LoVo (cell line): ENCODE measurements around the gene ADGRD1.

Experiments
- DNase-seq: peaks from one replicate; pipeline ENCODE4 v3.0.0-alpha.2; 2016; ENCODE audit warnings: low spot score

Gene ADGRD1

GRCh38 chr12:131042834-131043245 lies 89.1 kb downstream of the ADGRD1 start:
- DNase-seq, result no peak

- no peak for DNase-seq
These were observed 89.7 kb downstream of the ADGRD1 start for GRCh38 chr12:131043401-131043871.

GRCh38 chr12:131044136-131044535 lies 90.4 kb downstream of the ADGRD1 start:
- no peak for DNase-seq

- no peak for DNase-seq
These were observed 91.2 kb downstream of the ADGRD1 start for GRCh38 chr12:131044760-131045381.

GRCh38 chr12:131045705-131046460 lies 92.2 kb downstream of the ADGRD1 start:
- DNase-seq, result no peak

GRCh38 chr12:131046813-131047788 lies 93.4 kb downstream of the ADGRD1 start:
- DNase-seq, result no peak

GRCh38 chr12:131047789-131048610 lies 94.3 kb downstream of the ADGRD1 start:
- no peak for DNase-seq

GRCh38 chr12:131048611-131048990 lies 94.9 kb downstream of the ADGRD1 start:
- no peak for DNase-seq

GRCh38 chr12:131049002-131049401 lies 95.3 kb downstream of the ADGRD1 start:
- DNase-seq, result no peak

GRCh38 chr12:131049549-131050339 lies 96.0 kb downstream of the ADGRD1 start:
- no peak for DNase-seq

GRCh38 chr12:131050463-131051154 lies 96.9 kb downstream of the ADGRD1 start:
- no peak for DNase-seq

GRCh38 chr12:131051155-131051473 lies 97.4 kb downstream of the ADGRD1 start:
- DNase-seq, result no peak

GRCh38 chr12:131052063-131052781 lies 98.5 kb downstream of the ADGRD1 start:
- DNase-seq, result no peak

GRCh38 chr12:131052929-131053328 lies 99.2 kb downstream of the ADGRD1 start:
- no peak for DNase-seq

- no peak for DNase-seq
These were observed 99.9 kb downstream of the ADGRD1 start for GRCh38 chr12:131053567-131053966.

GRCh38 chr12:131054345-131055092 lies 100.8 kb downstream of the ADGRD1 start:
- DNase-seq, result no peak

- DNase-seq, result no peak
These were observed 101.4 kb downstream of the ADGRD1 start for GRCh38 chr12:131055093-131055465.

GRCh38 chr12:131055596-131056233 lies 102.0 kb downstream of the ADGRD1 start:
- DNase-seq, result no peak
